ENCODE measurements around the gene FIG4.

The FIG4 gene

DNA sequence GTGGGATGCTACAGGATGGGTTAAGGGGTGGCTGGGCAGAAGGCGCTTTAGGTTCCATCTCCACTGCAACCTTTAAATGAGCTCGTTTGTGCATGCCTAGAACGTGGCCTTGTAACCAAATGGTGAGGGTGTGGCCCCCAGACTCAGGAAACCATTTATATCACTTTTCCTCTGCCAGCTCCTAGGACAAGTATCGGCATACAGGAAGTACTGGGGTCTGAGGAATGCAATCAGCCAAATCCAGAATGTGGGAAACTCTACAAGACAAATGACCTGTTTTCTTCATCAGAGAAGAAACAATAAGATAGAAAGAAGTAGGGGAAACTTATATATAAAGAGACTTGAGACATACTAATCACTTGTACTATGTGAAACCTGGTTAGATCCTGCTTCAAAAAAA lies 21.3 kb upstream of the FIG4 start:
- no peak overlapping the region for H3K9ac ChIP-seq (ENCODE audit: low read length)
- H3K9me3 ChIP-seq (ENCODE audit: insufficient read depth, low read length): no peaks in the 10 kb centered on the region
- H3K4me2 ChIP-seq (ENCODE audit: low read depth, low read length, poor library complexity, severe bottlenecking): no peak overlapping the region
- H3K36me3 ChIP-seq (ENCODE audit: low read length): no peaks in the 10 kb centered on the region
- H3F3A ChIP-seq (ENCODE audit: insufficient read depth): no peaks in the 10 kb centered on the region
- no peaks in the 10 kb centered on the region for H3K79me2 ChIP-seq (ENCODE audit: insufficient read depth, low read length)
- H2AFZ ChIP-seq (ENCODE audit: low read depth, low read length, severe bottlenecking): no peak overlapping the region
- TF ChIP-seq EZH2phosphoT487 (conservative IDR thresholded peaks at IDR 0.05; ENCODE audit: low read length): no peak
- TF ChIP-seq CTCF (IDR thresholded peaks at IDR 0.05; ENCODE audit: insufficient read depth, low read length, poor library complexity, severe bottlenecking): no peak
- no peaks in the 10 kb centered on the region for H4K20me1 ChIP-seq (ENCODE audit: low read depth, low read length)
- H3K27me3 ChIP-seq (ENCODE audit: low read length): no peaks in the 10 kb centered on the region
- H3K27ac ChIP-seq (ENCODE audit: low read depth, low read length): no peak overlapping the region
- H3K9me2 ChIP-seq (replicated peaks; ENCODE audit: insufficient read depth, low read length): no peaks in the 10 kb centered on the region
- no peak overlapping the region for H3K4me3 ChIP-seq (ENCODE audit: insufficient read depth, low read length, poor library complexity, severe bottlenecking)

DNA sequence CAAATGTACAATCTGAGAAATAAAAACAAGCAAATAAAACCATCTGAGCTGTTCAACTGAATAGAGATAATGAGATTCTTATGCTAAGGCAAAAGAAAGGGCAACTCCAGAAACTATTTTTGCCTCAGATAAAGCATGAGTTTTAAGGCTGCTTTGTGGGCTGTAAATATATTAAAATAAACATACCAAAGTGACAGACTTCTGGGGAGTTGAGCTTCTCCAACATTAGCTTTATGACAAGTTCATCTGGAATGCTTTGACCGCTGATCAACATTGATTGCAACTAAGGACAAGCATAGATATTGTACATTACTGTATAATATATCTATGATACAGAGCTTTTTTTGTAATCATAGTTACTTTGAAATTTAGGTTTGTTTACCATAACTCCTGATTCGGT lies 19.4 kb upstream of the FIG4 start:
- Histone ChIP-seq H3K4me3 (ENCODE audit: insufficient read depth, low read length, poor library complexity, severe bottlenecking) (no peak overlapping the region), H2AFZ (ENCODE audit: low read depth, low read length, severe bottlenecking) (no peak overlapping the region), H3K27me3 (ENCODE audit: low read length) (no peaks in the 10 kb centered on the region), H3K9me3 (ENCODE audit: insufficient read depth, low read length) (no peaks in the 10 kb centered on the region), H3K79me2 (ENCODE audit: insufficient read depth, low read length) (no peaks in the 10 kb centered on the region), H3F3A (ENCODE audit: insufficient read depth) (no peaks in the 10 kb centered on the region), H4K20me1 (ENCODE audit: low read depth, low read length) (no peaks in the 10 kb centered on the region), H3K9me2 (replicated peaks; ENCODE audit: insufficient read depth, low read length) (no peaks in the 10 kb centered on the region), H3K9ac (ENCODE audit: low read length) (no peak overlapping the region), H3K36me3 (ENCODE audit: low read length) (no peaks in the 10 kb centered on the region), H3K27ac (ENCODE audit: low read depth, low read length) (no peak overlapping the region), H3K4me2 (ENCODE audit: low read depth, low read length, poor library complexity, severe bottlenecking) (no peak overlapping the region)
- TF ChIP-seq EZH2phosphoT487 (conservative IDR thresholded peaks at IDR 0.05; ENCODE audit: low read length): no peak
- no peak for TF ChIP-seq CTCF (IDR thresholded peaks at IDR 0.05; ENCODE audit: insufficient read depth, low read length, poor library complexity, severe bottlenecking)

DNA sequence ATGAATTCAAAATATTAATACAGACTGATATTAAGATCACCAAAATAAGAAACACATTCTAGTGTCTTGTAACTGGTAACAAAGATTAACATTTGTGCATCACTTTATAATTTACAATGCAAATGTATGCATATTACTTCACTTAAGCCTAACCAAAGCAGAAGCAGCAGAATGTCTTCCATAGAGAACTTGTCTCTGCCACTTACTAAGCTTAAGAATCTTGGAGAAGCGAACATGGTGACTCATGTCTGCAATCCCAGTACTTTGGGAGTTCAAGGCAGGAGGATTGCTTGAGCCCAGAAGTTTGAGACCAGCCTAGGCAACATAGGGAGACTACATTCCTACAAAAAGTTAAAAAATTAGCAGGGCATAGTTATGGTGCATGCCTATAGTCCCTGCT lies 18.9 kb upstream of the FIG4 start:
- no peaks in the 10 kb centered on the region for H3K9me2 ChIP-seq (replicated peaks; ENCODE audit: insufficient read depth, low read length)
- no peaks in the 10 kb centered on the region for H4K20me1 ChIP-seq (ENCODE audit: low read depth, low read length)
- H3K4me3 ChIP-seq (ENCODE audit: insufficient read depth, low read length, poor library complexity, severe bottlenecking): no peak overlapping the region
- no peaks in the 10 kb centered on the region for H3K79me2 ChIP-seq (ENCODE audit: insufficient read depth, low read length)
- no peaks in the 10 kb centered on the region for H3F3A ChIP-seq (ENCODE audit: insufficient read depth)
- H3K4me2 ChIP-seq (ENCODE audit: low read depth, low read length, poor library complexity, severe bottlenecking): no peak overlapping the region
- H3K27ac ChIP-seq (ENCODE audit: low read depth, low read length): no peak overlapping the region
- TF ChIP-seq EZH2phosphoT487 (conservative IDR thresholded peaks at IDR 0.05; ENCODE audit: low read length) (no peak), CTCF (IDR thresholded peaks at IDR 0.05; ENCODE audit: insufficient read depth, low read length, poor library complexity, severe bottlenecking) (no peak)
- H3K9me3 ChIP-seq (ENCODE audit: insufficient read depth, low read length): no peaks in the 10 kb centered on the region
- H3K36me3 ChIP-seq (ENCODE audit: low read length): no peaks in the 10 kb centered on the region
- H3K9ac ChIP-seq (ENCODE audit: low read length): no peak overlapping the region
- no peak overlapping the region for H2AFZ ChIP-seq (ENCODE audit: low read depth, low read length, severe bottlenecking)
- no peaks in the 10 kb centered on the region for H3K27me3 ChIP-seq (ENCODE audit: low read length)

- Histone ChIP-seq H4K20me1 (ENCODE audit: low read depth, low read length) (no peaks in the 10 kb centered on the region), H3F3A (ENCODE audit: insufficient read depth) (no peaks in the 10 kb centered on the region), H3K27me3 (ENCODE audit: low read length) (no peaks in the 10 kb centered on the region), H3K27ac (ENCODE audit: low read depth, low read length) (no peak overlapping the region), H3K9ac (ENCODE audit: low read length) (no peak overlapping the region), H3K79me2 (ENCODE audit: insufficient read depth, low read length) (no peaks in the 10 kb centered on the region), H3K4me2 (ENCODE audit: low read depth, low read length, poor library complexity, severe bottlenecking) (no peak overlapping the region), H3K9me3 (ENCODE audit: insufficient read depth, low read length) (no peaks in the 10 kb centered on the region), H3K4me3 (ENCODE audit: insufficient read depth, low read length, poor library complexity, severe bottlenecking) (no peak overlapping the region), H3K9me2 (replicated peaks; ENCODE audit: insufficient read depth, low read length) (no peaks in the 10 kb centered on the region), H2AFZ (ENCODE audit: low read depth, low read length, severe bottlenecking) (no peak overlapping the region), H3K36me3 (ENCODE audit: low read length) (no peaks in the 10 kb centered on the region)
- TF ChIP-seq CTCF (IDR thresholded peaks at IDR 0.05; ENCODE audit: insufficient read depth, low read length, poor library complexity, severe bottlenecking) (no peak), EZH2phosphoT487 (conservative IDR thresholded peaks at IDR 0.05; ENCODE audit: low read length) (no peak)
Observed at GRCh38 chr6:109672839-109673238, 18.3 kb upstream of the FIG4 start.

Measured in SU-DHL-6 (cell line).